HG02884 (cell line): Measurements from ENCODE around the gene TMEM250.
"Not testable (repeated sequence)": the region's sequence is repeated elsewhere in the genome, so short reads cannot be mapped to it uniquely, and the experiment has no call there.

Source experiments
- ATAC-seq: cut with Tn5 transposase; IDR thresholded peaks from one replicate; pipeline ENCODE4 v1.9.1; 2021; ENCODE audit warnings: mild to moderate bottlenecking, moderate library complexity; ENCODE audit not compliant: unreplicated experiment

TMEM250 gene, protein sequence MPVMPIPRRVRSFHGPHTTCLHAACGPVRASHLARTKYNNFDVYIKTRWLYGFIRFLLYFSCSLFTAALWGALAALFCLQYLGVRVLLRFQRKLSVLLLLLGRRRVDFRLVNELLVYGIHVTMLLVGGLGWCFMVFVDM

DNA sequence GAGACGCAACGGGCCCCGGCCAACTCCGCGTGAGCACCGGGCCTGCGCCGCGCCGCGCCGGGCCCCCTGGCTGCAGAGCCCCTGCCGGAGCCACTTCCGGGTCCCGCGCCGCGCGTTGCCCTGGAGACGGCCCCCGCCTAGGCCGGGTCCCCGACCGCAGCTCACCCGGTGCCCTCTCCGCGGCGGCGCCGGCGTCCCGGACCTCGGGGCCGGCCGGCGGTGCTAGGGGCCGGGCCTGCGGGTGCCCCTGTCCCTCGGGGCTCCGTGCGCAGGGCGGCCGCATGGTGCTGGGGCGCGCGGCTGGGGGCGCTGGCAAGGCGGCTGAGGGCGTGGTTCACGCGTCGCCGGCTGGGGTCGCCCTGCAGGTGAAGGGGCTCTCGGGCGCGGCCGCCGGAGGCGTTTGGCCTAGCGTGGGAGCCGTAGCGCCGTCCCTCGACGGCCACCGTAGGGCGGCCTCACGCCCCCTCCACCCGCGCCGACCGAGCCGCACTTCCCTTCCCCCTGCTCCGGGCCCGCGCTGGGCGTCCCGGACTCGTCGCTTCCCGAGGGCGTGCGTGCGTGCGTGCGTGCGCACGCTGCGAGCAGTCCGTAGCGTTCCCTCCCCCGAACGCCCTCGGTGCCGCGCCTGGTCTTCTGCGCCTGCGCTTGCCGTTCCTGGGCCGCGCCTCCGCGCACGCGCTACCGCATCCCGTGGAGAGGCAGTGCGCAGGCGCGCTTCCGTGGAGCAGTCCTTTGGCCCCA is at the start of gene TMEM250:
TSS of gene TMEM250 (minus strand) at position 556 of the 741 bp plus-strand sequence. CDS start 1,975 bp downstream, outside the sequence.
- peak; percentile 71 for ATAC-seq

GRCh38 chr9:136163248-136163850 is 44.7 kb upstream of the TMEM250 start:
- ATAC-seq, result no peak

DNA sequence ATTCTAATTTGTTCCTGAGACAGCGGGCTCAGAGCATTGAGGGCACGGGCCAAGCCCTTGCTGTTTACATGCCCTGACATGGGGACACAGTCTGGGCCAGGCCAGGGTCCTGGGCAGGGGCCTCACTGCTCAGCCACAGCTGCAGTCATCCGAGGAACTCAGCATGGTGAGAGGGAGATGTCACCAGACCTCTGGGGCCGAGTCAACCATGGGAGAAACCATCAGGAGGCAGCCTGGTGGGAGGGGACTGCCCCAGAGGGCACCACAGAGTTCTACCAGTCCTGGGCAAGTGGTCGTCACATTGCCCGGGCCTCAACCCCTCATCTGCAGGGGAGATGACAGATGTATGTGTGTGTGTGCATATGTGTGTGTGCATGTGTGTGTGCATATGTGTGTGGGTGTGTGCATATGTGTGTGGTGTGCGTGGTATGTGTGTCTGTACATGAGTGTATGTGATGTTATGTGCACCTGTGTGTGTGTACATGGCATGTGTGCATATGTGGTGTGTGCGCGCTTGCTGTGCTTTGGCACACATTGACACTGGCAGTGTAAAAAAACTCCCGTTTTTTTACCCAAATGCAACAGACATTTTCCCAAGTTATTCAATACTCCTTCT is 42.4 kb upstream of the TMEM250 start:
- ATAC-seq, result no peak

- no peak for ATAC-seq
Observed at GRCh38 chr9:136160381-136160841, 41.7 kb upstream of the TMEM250 start.

DNA sequence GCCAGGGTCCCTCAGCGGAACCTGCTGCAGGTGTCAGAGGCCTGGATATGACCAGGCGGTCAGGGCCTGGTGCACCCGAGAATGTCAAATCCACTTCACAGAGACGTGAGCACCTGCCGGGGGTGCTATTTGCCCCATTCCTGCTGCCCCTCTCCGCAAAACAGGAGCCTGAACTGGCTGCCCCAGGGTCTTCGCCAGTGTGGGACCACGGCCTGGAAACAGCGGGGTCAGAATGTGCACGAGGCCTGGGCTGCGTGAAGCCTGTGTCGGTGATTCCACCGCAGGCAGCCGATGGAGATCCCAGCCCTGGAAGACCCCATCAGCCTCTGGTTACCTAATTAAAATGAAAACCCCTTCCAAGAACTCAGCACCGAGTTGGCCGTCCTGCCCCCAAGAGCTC is 41.2 kb upstream of the TMEM250 start:
- no peak for ATAC-seq

DNA sequence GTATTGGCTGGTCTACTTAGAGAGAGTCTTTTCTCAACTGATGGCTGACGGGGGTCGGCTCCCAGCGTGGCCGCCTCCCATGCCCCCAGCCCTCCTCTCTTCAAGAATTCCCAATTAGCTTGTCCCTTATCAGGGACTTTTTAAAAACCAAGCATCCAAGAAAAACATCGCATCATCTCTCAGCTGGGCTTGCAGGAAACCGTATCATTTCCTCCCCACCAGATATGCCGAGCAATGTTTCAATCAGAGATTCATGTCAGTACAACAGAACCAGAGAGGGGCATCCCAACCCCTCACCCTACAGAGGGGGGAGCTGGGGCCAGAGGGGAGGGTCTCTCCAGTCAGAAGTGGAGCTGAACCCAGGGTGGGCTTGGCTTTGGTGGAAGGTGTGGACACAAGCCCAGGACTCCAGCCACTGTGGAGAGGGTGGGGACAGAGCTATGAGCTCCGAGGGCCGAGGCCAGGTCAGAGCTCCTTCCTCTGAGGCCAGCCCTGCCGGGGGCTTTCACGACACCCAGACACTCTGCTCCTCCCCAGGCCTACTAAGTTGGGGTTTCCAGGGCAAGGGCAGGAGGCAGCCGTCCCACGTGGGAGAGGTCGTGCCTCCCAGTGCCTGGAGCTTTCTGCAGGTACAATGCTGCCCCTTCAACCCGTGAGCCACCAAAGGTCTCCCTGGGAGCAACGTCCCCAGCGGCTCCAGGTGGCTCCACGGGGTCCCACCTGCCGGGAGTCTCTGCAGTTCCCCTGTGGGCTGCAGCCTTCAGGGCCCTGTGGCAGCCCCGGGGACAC is 39.0 kb upstream of the TMEM250 start:
- ATAC-seq, result no peak

- no peak for ATAC-seq
Observed at GRCh38 chr9:136156209-136157120, 37.8 kb upstream of the TMEM250 start.

DNA sequence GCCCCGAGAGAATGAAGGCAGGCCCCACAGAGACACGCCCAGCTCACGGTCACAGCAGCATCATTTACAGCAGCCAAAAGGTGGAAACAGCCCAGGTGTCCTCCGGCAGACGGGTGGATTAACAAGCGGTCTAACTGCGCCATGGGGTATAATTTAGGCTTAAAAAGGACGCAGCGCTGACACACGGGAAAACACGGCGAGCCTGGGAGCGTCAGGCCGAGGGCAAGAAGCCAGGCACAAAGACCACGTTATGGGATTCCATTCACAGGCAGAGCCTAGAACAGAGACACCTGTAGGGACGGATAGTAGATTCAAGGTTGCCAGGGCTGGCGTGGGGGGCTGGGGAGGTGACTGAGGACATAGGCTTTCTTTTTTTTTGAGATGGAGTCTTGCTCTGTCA is 36.9 kb upstream of the TMEM250 start:
- no peak for ATAC-seq

DNA sequence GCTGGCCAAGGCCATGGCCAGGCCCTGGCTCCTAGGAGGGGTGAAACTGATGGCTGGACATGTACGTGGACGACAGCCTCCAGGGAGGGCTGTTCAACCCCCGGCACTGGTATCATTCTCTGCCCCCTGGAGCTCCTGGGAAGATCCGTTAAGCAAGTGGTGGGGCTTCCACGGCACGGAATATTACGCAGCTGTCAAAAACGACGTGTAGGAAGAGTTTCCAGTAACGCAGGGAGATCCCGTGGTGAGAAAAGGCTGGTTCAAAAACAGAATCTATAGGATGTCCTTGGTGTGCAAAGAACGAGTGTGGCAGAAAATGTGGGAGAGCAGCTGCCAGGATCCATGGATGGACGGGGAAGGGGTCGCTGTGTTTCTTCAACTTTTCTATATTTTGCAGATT is 36.3 kb upstream of the TMEM250 start:
- no peak for ATAC-seq

- ATAC-seq, result no peak
Observed at GRCh38 chr9:136153381-136154065, 34.8 kb upstream of the TMEM250 start.

DNA sequence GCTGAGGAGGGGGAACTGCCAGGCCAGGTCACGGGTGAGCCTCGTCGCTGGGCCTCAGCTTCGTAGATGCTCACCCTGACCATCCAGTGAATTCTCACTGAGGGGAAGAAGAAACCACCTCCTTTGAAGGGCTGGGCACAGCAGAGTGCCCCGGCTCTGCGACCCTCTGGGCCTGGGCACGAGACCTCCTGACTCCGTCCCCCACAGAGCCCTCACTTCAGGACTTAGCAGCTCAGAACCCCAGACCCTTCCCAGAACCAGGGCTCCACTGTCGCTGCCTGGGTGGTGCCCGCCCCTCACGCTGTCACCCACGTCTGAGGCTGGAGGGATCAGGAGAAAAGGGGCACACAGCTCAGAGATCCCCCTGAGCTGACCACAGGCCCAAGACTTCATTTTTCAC is 34.3 kb upstream of the TMEM250 start:
- ATAC-seq, result no peak

DNA sequence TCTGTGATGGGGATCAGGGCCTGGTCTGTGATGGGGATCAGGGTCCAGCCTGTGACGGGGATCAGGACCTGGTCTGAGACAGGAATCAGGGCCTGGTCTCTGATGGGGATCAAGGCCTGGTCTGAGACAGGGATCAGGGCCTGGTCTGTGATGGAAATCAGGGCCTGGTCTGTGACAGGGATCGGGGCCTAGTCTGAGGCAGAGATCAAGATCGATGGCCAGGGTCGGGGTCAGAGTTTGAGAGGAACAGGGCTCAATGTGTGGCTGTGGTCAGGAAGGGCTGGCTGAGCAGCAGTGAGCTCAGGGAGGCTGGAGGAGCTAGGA is 33.8 kb upstream of the TMEM250 start:
- no peak for ATAC-seq

GRCh38 chr9:136151848-136152542 is 33.3 kb upstream of the TMEM250 start:
- ATAC-seq, result no peak

- ATAC-seq, result no peak
Observed at GRCh38 chr9:136151214-136151804, 32.6 kb upstream of the TMEM250 start.

- not testable (repeated sequence) for ATAC-seq
Observed at GRCh38 chr9:136150664-136151213, 32.1 kb upstream of the TMEM250 start.

DNA sequence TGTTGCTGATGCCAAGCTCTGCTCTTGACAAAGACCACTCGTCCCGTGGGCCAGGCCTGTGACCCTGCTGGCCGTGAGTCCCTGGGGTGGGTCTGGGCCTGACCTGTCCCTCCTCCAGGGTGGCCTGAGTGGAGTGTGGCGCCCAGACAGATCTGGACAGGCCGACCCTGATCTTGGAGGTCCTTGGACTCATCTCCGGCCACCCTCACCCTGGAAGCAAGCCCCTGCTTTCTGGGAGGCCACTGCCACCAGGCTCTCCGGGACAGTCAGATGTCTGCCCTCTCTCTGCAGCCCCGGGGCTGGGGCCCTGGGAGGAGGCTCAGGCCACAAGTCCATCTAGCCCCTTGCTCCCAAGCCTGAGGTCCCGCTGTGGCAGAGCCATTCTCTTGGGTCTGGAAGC is 31.2 kb upstream of the TMEM250 start:
- ATAC-seq, result no peak

DNA sequence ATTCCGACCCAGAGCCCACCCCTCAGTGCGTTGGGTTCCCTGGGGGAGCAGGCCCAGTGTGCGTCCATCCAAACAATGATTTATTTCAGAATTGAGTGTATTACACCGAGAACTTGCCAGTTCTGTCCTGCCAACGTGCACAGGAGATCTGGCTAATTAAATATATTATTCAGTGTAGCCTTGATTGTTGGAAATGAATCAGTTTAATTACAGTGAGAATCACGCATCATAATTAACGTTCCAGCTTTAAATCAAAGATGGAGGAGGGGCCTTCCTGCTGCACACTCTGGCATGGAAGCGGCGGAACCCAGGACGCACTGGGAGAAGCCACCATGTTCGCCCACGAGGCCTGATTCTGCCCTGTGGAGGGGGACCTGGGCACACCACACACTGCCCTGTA is 30.7 kb upstream of the TMEM250 start:
- ATAC-seq, result no peak

- no peak for ATAC-seq
Observed at GRCh38 chr9:136148766-136149165, 30.1 kb upstream of the TMEM250 start.
